Measurements from ENCODE around the gene CCDC57. TPM values are rescaled to one million over a fixed set of nuclear protein-coding genes. Genes with fewer than 3 reads are reported as not detected.
A peak's percentile ranks its signal among the peaks of the same experiment; 100 is the strongest.

Gene CCDC57
- total and polyA plus RNA-seq, 9 of the 15 experiments (the other 6 are each of a cell fraction or from before 2014, with no cell fraction given), result 0.83 to 36.2 (median 13.6) TPM

- TF ChIP-seq IRF1 (CRISPR knock-in tag; IDR thresholded peaks at IDR 0.05; ENCODE audit: borderline replicate concordance) (no peak), POLR2G (IDR thresholded peaks at IDR 0.05; ENCODE audit: low read depth, low read length) (peak; percentile 65; the same call in 1 of the 2 replicates), TRIM25 (IDR thresholded peaks at IDR 0.05; ENCODE audit: borderline replicate concordance) (no peak), XRCC5 (IDR thresholded peaks at IDR 0.05; ENCODE audit: low read depth, low read length) (no peak), ZNF12 (CRISPR knock-in tag; IDR thresholded peaks at IDR 0.05) (no peak), MBD2 (IDR thresholded peaks at IDR 0.05; ENCODE audit: borderline replicate concordance, low read depth) (no peak), HDGF (IDR thresholded peaks at IDR 0.05) (no peak), ZBTB33 (CRISPR knock-in tag; IDR thresholded peaks at IDR 0.05) (0 out of 2 replicates have a peak, but pooled peaks have one; percentile 26), KDM4B (IDR thresholded peaks at IDR 0.05; ENCODE audit: borderline replicate concordance in 2 of 2, low read depth in 1 of 2) (no peak), NFIX (CRISPR knock-in tag; IDR thresholded peaks at IDR 0.05; ENCODE audit: low read depth) (no peak), HNRNPH1 (optimal IDR thresholded peaks at IDR 0.05; ENCODE audit: low read depth, low read length) (no peak), CREB3 (tag; conservative IDR thresholded peaks at IDR 0.05; ENCODE audit: low read depth) (no peak), ZNF778 (CRISPR knock-in tag; IDR thresholded peaks at IDR 0.05) (no peak), RCOR1 (IDR thresholded peaks at IDR 0.05; ENCODE audit: borderline replicate concordance in 1 of 2, low read depth in 2 of 2, low read length in 2 of 2) (no peak), ZBTB12 (CRISPR knock-in tag; IDR thresholded peaks at IDR 0.05) (no peak), RBFOX2 (IDR thresholded peaks at IDR 0.05; ENCODE audit: low read depth, low read length) (peak; percentile 39), TAF1 (IDR thresholded peaks at IDR 0.05; ENCODE audit: control insufficient read depth, extremely low read depth, insufficient read depth, low read length, severe bottlenecking) (no peak), TAF15 (IDR thresholded peaks at IDR 0.05; ENCODE audit: low read depth, low read length) (0 out of 2 replicates have a peak, but pooled peaks have one; percentile 34), NRF1 (conservative IDR thresholded peaks at IDR 0.05 in 1 of 2, IDR thresholded peaks at IDR 0.05 in 1 of 2) (no peak)
Observed at GRCh38 chr17:82060001-82060380, 152.7 kb downstream of the CCDC57 start (continued).
